ENCODE results near the gene THG1L.
A peak's percentile ranks its signal among the peaks of the same experiment; 100 is the strongest.

Gene THG1L

GRCh38 chr5:157729858-157730257 lies 1.4 kb upstream of the THG1L start:
- no peak for DNase-seq

- DNase-seq = no peak
Observed at GRCh38 chr5:157730900-157731271, 334 bp upstream of the THG1L start.

DNA sequence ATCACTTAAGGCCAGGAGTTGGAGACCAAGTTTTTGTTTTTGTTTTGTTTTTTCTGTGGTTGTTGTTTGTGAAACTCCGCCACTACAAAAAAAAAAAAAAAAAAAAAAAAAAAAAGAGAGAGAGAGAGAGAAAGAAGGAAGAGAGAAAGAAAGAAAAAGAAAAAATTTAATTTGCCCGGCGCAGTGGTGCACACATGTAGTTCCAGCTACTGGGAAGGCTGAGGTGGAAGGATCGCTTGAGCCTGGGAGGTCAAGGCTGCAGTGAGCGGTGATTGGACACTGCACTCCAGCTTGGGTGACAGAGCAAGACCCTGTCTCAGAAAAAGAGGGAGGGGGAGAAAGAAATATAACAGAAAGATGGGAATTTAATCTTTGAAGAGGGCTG lies 902 bp downstream of the THG1L start:
- DNase-seq = no peak

- no peak for DNase-seq
Observed at GRCh38 chr5:157732596-157733262, 1.5 kb downstream of the THG1L start.

DNA sequence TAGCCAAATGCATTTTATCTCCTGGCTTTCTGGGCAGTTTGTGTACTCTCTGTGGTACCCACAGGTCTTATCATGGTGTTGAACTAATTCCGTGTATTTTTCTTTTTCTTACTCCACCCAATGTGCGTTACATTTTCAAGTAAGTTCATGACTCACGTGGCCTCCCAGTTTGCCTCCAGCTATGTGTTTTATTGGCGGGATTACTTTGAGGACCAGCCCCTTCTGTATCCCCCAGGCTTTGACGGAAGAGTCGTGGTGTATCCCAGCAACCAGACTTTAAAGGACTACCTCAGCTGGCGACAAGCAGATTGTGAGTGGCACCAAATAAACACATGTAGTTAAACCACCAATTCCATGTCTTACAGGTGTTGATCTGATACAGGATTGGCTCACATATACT lies 3.2 kb downstream of the THG1L start:
- no peak for DNase-seq

DNA sequence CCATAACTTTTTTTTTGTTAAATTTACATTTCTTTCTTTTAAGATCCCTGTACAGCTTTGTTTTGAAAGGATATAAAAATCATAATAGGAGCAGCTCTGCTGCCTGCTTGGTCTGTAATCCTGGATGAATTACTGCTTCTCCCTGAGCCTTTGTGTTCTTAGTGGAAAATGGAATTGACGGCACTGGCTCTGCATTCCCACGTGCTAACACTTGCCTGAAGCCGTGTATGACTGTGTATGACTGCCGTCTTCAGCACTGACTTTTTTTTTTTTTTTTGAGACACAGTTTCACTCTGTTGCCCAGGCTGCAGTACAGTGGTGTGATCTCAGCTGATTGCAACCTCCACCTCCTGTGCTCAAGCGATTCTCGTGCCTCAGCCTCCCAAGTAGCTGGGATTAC lies 4.8 kb downstream of the THG1L start:
- no peak for DNase-seq

- no peak for DNase-seq
Observed at GRCh38 chr5:157739388-157740228, 8.4 kb downstream of the THG1L start.

DNA sequence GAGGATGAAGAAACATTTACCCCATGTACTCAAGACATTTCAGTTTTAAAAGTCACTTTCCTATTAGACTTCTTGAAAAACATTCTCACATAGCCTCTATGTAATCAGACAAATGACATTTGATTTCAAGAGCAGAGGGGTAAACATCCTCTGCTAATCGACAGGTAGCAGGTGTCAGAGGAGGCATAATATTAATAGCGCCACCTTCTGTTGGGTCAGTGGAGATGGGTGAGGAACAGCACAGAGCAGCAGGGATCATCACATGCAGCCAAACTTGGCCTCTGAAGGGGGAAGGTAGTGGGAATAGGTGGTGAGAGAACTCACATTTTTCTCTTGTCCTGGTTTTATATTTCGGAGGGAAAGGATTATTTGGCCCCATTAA lies 9.0 kb downstream of the THG1L start:
- DNase-seq = no peak

GRCh38 chr5:157741131-157741530 lies 9.9 kb downstream of the THG1L start:
- no peak for DNase-seq

GRCh38 chr5:157743163-157744050 lies 12.2 kb downstream of the THG1L start, which contains the start of gene LSM11:
LSM11 (plus strand) TSS chr5:157743712; CDS start chr5:157743751, 39 bp downstream.
- peak; percentile 100 for DNase-seq

GRCh38 chr5:157744051-157745011 lies 13.1 kb downstream of the THG1L start:
- DNase-seq = peak; percentile 74

- peak; percentile 40 for DNase-seq
Observed at GRCh38 chr5:157745041-157745456, 13.8 kb downstream of the THG1L start.

DNA sequence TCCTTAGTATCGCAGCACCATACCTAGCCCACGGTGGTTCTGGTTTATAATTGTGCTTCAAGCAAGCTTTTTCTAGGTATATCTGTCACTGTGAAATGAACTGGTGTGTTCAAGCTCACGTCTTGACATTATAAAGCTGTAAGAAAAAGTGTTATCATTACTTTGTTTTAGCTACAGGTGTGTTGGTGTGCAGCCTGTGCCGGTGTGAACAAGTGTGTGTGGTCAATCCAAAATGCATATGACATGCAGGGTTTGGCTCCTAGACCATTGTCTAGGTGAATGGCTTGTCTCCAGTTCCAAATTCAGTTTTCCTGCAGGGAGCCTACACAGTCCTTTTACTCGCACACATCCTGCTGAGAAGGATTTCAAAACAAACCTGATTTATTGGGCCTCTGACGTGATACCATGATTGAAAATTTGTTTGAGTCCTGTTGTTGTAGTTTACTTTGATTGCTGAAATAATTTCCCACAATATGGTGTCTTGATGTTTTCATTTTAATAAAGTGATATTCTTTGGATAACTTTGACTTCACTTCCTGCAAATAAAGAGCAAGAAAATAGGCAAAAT lies 16.0 kb downstream of the THG1L start:
- no peak for DNase-seq

DNA sequence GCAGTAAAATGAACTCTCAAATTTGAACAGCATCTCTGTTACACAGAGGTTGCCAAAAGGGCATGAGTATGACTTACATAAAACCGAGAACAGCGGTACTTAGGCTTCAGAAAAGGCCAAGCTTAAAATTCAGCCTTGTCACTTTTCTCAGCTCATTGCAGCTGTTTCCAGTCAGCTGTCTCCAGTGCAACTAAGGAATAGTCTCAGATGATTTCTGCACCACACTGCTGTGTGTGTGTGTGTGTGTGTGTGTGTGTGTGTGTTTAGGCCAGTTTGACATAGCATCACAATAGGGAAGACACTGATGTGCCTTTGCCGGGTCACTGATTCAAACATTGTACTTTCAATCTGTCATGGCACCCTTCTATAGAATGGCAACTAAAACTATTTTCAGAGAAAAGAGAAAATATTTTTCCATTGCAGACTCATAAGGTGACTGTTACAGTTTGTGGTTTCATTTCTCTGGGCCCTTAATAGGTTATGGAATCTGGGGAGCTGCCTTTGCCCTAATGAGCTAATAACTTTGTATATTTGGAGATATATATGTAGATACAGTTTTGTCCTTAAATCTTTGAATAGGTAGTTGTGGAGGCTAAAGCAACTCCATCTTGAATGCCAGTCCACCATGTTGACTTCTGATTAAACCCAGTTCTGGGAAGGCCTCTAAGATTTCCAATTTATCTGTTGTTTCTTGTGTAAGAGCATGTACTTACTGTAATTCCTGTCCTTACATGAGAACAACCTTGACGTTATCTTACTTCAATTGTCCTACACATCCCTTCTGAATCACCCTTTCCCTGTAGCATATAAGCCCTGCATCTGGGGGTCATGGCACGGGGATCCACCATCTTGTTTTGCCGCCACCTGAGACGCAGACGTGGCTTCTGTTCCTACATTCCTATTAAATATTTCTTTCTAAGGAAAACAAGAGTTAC lies 16.8 kb downstream of the THG1L start:
- DNase-seq = no peak

GRCh38 chr5:157748760-157749461 lies 17.7 kb downstream of the THG1L start:
- no peak for DNase-seq

DNA sequence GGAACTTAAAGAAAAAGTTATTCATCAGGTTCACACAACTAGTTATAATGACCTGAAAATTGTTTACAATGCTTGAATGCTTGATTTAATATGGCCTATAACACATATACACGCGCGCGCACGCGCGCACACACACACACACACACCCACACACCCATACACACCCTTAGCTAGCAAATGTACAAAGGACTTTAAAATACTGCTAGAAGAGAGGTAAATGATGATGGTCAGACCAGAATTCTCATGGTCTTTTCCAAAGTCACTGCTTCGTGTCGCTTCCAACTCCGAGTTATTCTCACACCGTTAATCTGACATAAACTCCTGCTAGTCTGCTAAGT lies 18.2 kb downstream of the THG1L start:
- DNase-seq = no peak

DNA sequence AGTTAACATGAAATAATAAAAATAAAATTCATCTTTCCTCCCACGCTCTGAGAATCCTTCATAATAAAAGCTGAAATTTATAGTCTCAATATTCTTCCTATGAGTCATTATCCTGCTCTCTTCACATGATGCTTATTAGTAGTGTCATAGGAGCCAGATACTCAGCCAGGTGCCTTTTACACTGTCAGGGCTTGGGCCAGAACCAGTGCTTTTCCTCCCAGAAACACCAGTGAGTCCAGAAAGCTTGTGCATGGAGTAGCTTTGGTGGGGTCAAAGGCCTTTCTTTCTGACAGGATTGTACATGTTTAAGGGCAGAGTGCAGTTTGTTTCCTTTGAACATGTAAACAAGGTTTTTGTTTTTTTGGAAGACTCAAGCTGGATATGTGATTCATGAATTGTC lies 19.1 kb downstream of the THG1L start:
- DNase-seq = no peak

- DNase-seq = no peak
Observed at GRCh38 chr5:157756122-157756521, 24.9 kb downstream of the THG1L start.

DNA sequence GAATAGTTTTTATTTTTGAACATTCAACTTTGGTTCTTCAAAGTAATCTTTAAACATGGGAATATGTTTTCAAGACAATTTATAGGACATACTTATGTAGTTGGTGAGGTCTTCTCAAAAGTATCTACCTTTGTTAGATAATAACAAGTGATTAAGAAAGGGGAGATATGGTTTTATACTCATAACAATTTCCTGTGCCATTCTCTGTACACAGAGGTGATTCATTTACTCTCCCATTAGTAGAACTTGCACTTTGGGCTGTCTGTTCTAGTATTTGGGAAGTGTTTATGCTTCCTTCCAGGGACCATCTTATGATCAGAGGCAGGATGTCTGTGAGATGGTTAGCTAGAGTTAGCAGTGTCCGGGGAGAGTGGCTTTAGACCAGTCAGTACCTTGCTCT lies 27.5 kb downstream of the THG1L start:
- no peak for DNase-seq
